PC-9 (cell line): Measurements from ENCODE around the gene PFKFB4.

ENCODE experiments used
- CTCF ChIP-seq: fragments of 200-600 bp; sonication (generic); conservative IDR thresholded peaks from 2 replicates; pipeline ENCODE4 v1.6.1; 2017; ENCODE audit warnings: mixed run types, antibody characterized with exemption, mild to moderate bottlenecking, moderate library complexity
- EZH2 ChIP-seq: fragments of 200-600 bp; sonication (generic); IDR thresholded peaks from 2 replicates; pipeline ENCODE4 v1.8.0; 2017; ENCODE audit warnings: antibody characterized with exemption, low read depth

- TF ChIP-seq CTCF, result no peak
- no peak for TF ChIP-seq EZH2
These were observed 37.8 kb downstream of the PFKFB4 start for GRCh38 chr3:48518638-48519276.
